ENCODE measurements around the gene GALNT18. TPM values are rescaled to one million over a fixed set of nuclear protein-coding genes. Genes with fewer than 3 reads are reported as not detected.
"Not testable (repeated sequence)": the region's sequence is repeated elsewhere in the genome, so short reads cannot be mapped to it uniquely, and the experiment has no call there.

GALNT18 gene
- polyA plus RNA-seq, 4 donors, result 26.9 to 29.0 (median 27.2) TPM

- no peak for DNase-seq (ENCODE audit: low read depth in 4 of 4, low spot score in 3 of 4)
Observed at GRCh38 chr11:11373934-11374333, 247.9 kb downstream of the GALNT18 start.

- no peak for DNase-seq (ENCODE audit: low read depth in 4 of 4, low spot score in 3 of 4)
Observed at GRCh38 chr11:11372461-11372860, 249.3 kb downstream of the GALNT18 start.

GRCh38 chr11:11370962-11371303, 250.9 kb downstream of the GALNT18 start:
- no peak for DNase-seq (ENCODE audit: low read depth in 4 of 4, low spot score in 3 of 4)

- no peak for DNase-seq (ENCODE audit: low read depth in 4 of 4, low spot score in 3 of 4)
Observed at GRCh38 chr11:11370255-11370961, 251.4 kb downstream of the GALNT18 start.

- no peak for DNase-seq (ENCODE audit: low read depth in 4 of 4, low spot score in 3 of 4)
Observed at GRCh38 chr11:11366793-11367192, 255.0 kb downstream of the GALNT18 start.

GRCh38 chr11:11363674-11364073, 258.1 kb downstream of the GALNT18 start:
- DNase-seq (ENCODE audit: low read depth in 4 of 4, low spot score in 3 of 4), result no peak

GRCh38 chr11:11359611-11360010, 262.2 kb downstream of the GALNT18 start:
- no peak for DNase-seq (ENCODE audit: low read depth in 4 of 4, low spot score in 3 of 4)

GRCh38 chr11:11356842-11357241, 265.0 kb downstream of the GALNT18 start:
- DNase-seq (ENCODE audit: low read depth in 4 of 4, low spot score in 3 of 4), result no peak

- DNase-seq (ENCODE audit: low read depth in 4 of 4, low spot score in 3 of 4), result not testable (repeated sequence)
Observed at GRCh38 chr11:11352878-11353277, 268.9 kb downstream of the GALNT18 start, which contains the start of gene CSNK2A3. Gene CSNK2A3, minus strand, starts transcription at chr11:11353250. Its CDS starts 131 bp downstream, at chr11:11353119.

GRCh38 chr11:11351851-11352250, 270.0 kb downstream of the GALNT18 start:
- not testable (repeated sequence) for DNase-seq (ENCODE audit: low read depth in 4 of 4, low spot score in 3 of 4)

GRCh38 chr11:11351042-11351586, 270.7 kb downstream of the GALNT18 start:
- no peak for DNase-seq (ENCODE audit: low read depth in 4 of 4, low spot score in 3 of 4)

- DNase-seq (ENCODE audit: low read depth in 4 of 4, low spot score in 3 of 4), result peak; percentile 43 to 72 (median 54)
Observed at GRCh38 chr11:11349870-11350337, 271.9 kb downstream of the GALNT18 start.

GRCh38 chr11:11349106-11349825, 272.5 kb downstream of the GALNT18 start:
- no peak for DNase-seq (ENCODE audit: low read depth in 4 of 4, low spot score in 3 of 4)

GRCh38 chr11:11348303-11348702, 273.5 kb downstream of the GALNT18 start:
- no peak for DNase-seq (ENCODE audit: low read depth in 4 of 4, low spot score in 3 of 4)

- DNase-seq (ENCODE audit: low read depth in 4 of 4, low spot score in 3 of 4), result no peak
Observed at GRCh38 chr11:11347592-11347991, 274.2 kb downstream of the GALNT18 start.

GRCh38 chr11:11346303-11346702, 275.5 kb downstream of the GALNT18 start:
- DNase-seq (ENCODE audit: low read depth in 4 of 4, low spot score in 3 of 4), result no peak

- no peak for DNase-seq (ENCODE audit: low read depth in 4 of 4, low spot score in 3 of 4)
Observed at GRCh38 chr11:11345099-11345498, 276.7 kb downstream of the GALNT18 start.

- DNase-seq (ENCODE audit: low read depth in 4 of 4, low spot score in 3 of 4), result no peak
Observed at GRCh38 chr11:11344045-11344444, 277.8 kb downstream of the GALNT18 start.

- no peak for DNase-seq (ENCODE audit: low read depth in 4 of 4, low spot score in 3 of 4)
Observed at GRCh38 chr11:11338304-11338703, 283.5 kb downstream of the GALNT18 start.

GRCh38 chr11:11336664-11337063, 285.1 kb downstream of the GALNT18 start:
- DNase-seq (ENCODE audit: low read depth in 4 of 4, low spot score in 3 of 4), result no peak

- DNase-seq (ENCODE audit: low read depth in 4 of 4, low spot score in 3 of 4), result no peak
Observed at GRCh38 chr11:11335043-11335442, 286.8 kb downstream of the GALNT18 start.

- DNase-seq (ENCODE audit: low read depth in 4 of 4, low spot score in 3 of 4), result no peak
Observed at GRCh38 chr11:11334607-11335006, 287.2 kb downstream of the GALNT18 start.
